ENCODE measurements around the gene GLA. TPM values are rescaled to one million over a fixed set of nuclear protein-coding genes. Genes with fewer than 3 reads are reported as not detected.

The GLA gene
- total and polyA plus RNA-seq, 2 of the 8 experiments (the other 6 are each of a cell fraction or from before 2014, with no cell fraction given): 33.6 to 47.3 TPM

DNA sequence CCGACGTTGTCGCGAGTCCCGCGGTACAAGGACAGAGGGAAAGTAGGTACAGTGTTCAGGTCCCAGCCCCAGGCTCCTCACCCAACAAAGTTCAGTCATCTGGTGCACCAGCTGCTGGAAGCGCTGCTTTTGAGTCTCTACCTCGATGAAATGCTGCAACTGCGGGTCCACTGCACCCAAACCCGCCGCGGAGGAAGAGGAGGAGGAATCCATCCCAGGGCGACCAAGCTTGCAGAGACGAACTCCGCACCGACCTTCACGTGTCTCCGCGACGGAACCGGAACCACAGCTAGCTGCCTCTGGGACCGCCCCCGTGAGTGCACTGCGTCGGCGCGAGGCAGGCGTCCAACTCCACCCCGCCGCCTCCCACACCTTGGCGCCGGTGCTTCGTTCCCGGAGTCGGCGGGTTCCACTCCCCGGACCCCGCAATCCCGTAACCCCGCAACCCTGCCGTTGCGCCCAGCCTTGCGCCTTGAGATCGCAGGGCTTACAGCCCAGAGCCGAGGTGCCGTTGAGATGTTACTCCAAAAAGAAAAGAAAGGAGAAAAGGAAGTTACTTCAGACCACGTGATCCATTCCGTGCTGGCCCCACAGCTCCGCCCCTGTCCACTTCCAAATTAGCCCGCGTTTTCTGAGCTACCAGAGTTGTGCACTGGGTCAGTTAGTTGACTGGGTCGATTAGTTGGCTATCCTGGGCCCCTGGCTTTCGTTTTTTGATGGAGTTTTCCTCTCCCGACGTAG, 59.1 kb downstream of the GLA start, which contains the start of gene TIMM8A (continued):
- TF ChIP-seq GTF2F1 (IDR thresholded peaks at IDR 0.05; ENCODE audit: borderline replicate concordance, low read depth, low read length) (no peak), SIN3A (conservative IDR thresholded peaks at IDR 0.05 in 1 of 2, IDR thresholded peaks at IDR 0.05 in 1 of 2; ENCODE audit: low read depth in 1 of 2, low read length in 2 of 2) (no peak), POLR2A (IDR thresholded peaks at IDR 0.05; ENCODE audit: control extremely low read depth in 1 of 2, low read depth in 2 of 2, low read length in 2 of 2) (peak; percentile 52 to 74), EZH2 (IDR thresholded peaks at IDR 0.05; ENCODE audit: low read depth, low read length, severe bottlenecking) (no peak), KDM4A (IDR thresholded peaks at IDR 0.05; ENCODE audit: low read depth, low read length, severe bottlenecking) (no peak), CHD1 (IDR thresholded peaks at IDR 0.05; ENCODE audit: low read depth, low read length) (no peak), CTBP2 (IDR thresholded peaks at IDR 0.05; ENCODE audit: borderline replicate concordance, insufficient read depth, insufficient read length, low read length) (no peak), RBBP5 (IDR thresholded peaks at IDR 0.05; ENCODE audit: borderline replicate concordance, low read depth, low read length) (no peak), SIRT6 (IDR thresholded peaks at IDR 0.05; ENCODE audit: low read length) (no peak), POU5F1 (IDR thresholded peaks at IDR 0.05; ENCODE audit: low read depth, low read length) (no peak), POLR2AphosphoS5 (IDR thresholded peaks at IDR 0.05; ENCODE audit: low read depth, low read length) (peak; percentile 73), JUN (IDR thresholded peaks at IDR 0.05; ENCODE audit: low read depth, low read length) (no peak), SP1 (IDR thresholded peaks at IDR 0.05; ENCODE audit: low read depth, low read length) (no peak), RAD21 (IDR thresholded peaks at IDR 0.05 in 1 of 2, conservative IDR thresholded peaks at IDR 0.05 in 1 of 2; ENCODE audit: low read depth in 2 of 2, low read length in 2 of 2) (no peak), CREB1 (IDR thresholded peaks at IDR 0.05) (peak; percentile 27; the same call in 1 of the 2 replicates)
- TF ChIP-seq, protein P1, sequence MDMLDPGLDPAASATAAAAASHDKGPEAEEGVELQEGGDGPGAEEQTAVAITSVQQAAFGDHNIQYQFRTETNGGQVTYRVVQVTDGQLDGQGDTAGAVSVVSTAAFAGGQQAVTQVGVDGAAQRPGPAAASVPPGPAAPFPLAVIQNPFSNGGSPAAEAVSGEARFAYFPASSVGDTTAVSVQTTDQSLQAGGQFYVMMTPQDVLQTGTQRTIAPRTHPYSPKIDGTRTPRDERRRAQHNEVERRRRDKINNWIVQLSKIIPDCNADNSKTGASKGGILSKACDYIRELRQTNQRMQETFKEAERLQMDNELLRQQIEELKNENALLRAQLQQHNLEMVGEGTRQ (IDR thresholded peaks at IDR 0.05; ENCODE audit: low read length): peak; percentile 59; the same call in 1 of the 2 replicates
- TF ChIP-seq, protein P2, sequence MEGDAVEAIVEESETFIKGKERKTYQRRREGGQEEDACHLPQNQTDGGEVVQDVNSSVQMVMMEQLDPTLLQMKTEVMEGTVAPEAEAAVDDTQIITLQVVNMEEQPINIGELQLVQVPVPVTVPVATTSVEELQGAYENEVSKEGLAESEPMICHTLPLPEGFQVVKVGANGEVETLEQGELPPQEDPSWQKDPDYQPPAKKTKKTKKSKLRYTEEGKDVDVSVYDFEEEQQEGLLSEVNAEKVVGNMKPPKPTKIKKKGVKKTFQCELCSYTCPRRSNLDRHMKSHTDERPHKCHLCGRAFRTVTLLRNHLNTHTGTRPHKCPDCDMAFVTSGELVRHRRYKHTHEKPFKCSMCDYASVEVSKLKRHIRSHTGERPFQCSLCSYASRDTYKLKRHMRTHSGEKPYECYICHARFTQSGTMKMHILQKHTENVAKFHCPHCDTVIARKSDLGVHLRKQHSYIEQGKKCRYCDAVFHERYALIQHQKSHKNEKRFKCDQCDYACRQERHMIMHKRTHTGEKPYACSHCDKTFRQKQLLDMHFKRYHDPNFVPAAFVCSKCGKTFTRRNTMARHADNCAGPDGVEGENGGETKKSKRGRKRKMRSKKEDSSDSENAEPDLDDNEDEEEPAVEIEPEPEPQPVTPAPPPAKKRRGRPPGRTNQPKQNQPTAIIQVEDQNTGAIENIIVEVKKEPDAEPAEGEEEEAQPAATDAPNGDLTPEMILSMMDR (IDR thresholded peaks at IDR 0.05; ENCODE audit: control extremely low read depth in 1 of 3, insufficient read depth in 1 of 3, low read depth in 1 of 3, low read length in 3 of 3): no peak
